Body of pancreas (tissue), 4 donors: ENCODE measurements around the gene CNGB1. TPM values are rescaled to one million over a fixed set of nuclear protein-coding genes. Genes with fewer than 3 reads are reported as not detected.

Source experiments
- ATAC-seq: fragments of 150-250 bp; one replicate; pipeline ENCODE4 v1.9.1; 2016
- DNase-seq, 4 donors: peaks; one replicate each; pipeline ENCODE4 v3.0.0-alpha.2; 2019
- H3K27ac ChIP-seq, 4 donors: fragments of 200-600 bp; sonication (generic); 1 replicate in 3 of 4; 2 replicates in 1 of 4; pipeline versions ENCODE4 v1.5.1 to v1.6.1; 2016 to 2019; ENCODE audit warnings: mild to moderate bottlenecking in 1 of 4, mixed read lengths in 1 of 4, moderate library complexity in 1 of 4
- H3K27me3 ChIP-seq, 2 donors: fragments of 200-600 bp; sonication (generic); one replicate each; pipeline ENCODE4 v1.6.0; 2016; ENCODE audit warnings: mild to moderate bottlenecking in 1 of 2
- H3K36me3 ChIP-seq, 2 donors: fragments of 200-600 bp; sonication (generic); replicated peaks in 1 of 2; 2 replicates each; pipeline ENCODE4 v1.5.1; 2016; ENCODE audit warnings: low read depth in 2 of 2; ENCODE audit not compliant: insufficient read depth in 1 of 2
- H3K4me1 ChIP-seq: fragments of 200-600 bp; sonication (generic); one replicate; pipeline ENCODE4 v1.6.0; 2016
- H3K4me3 ChIP-seq, 2 donors: fragments of 200-600 bp; sonication (generic); 1 replicate in 1 of 2; 2 replicates in 1 of 2; pipeline ENCODE4 v1.5.1; 2016 to 2019
- H3K9me3 ChIP-seq, 3 donors: fragments of 200-600 bp; sonication (generic); 1 replicate in 2 of 3; 2 replicates in 1 of 3; pipeline ENCODE4 v1.5.1; 2016
- CTCF ChIP-seq, 7 experiments: fragments of 450-650 bp in 4 of 7; fragments of 200-600 bp in 3 of 7; sonication (generic) in 3 of 7; IDR thresholded peaks; one replicate each; pipeline ENCODE4 v1.5.1; 2016 to 2019; ENCODE audit warnings: antibody characterized with exemption in 7 of 7
- POLR2A ChIP-seq, 3 donors: fragments of 450-650 bp; IDR thresholded peaks; one replicate each; pipeline ENCODE4 v1.6.1; 2016; ENCODE audit warnings: antibody characterized with exemption in 3 of 3, mild to moderate bottlenecking in 2 of 3
- WGBS, 2 donors: methylation state at CpG; one replicate each; pipeline ENCODE4 v1.1.5; 2017; 5-methylcytosine and 5-hydroxymethylcytosine counted together
- intact Hi-C: fragments of 100-400 bp; cut with DNase I; formaldehyde crosslinking; loops from one replicate; pipeline ENCODE4 v1.15.1; 2023
- total RNA-seq, 2 donors: library from RNA; depleted of rRNA; stranded (reverse); fragments of >200 nt; gene quantifications; one replicate each; pipeline ENCODE4 v1.1.0, GENCODE V29; 2016

CNGB1 gene
- total RNA-seq, 2 donors from 2014 or later: not detected

- ATAC-seq (no peak), DNase-seq (no peak)
- 71 to 79% methylated on average over 12 of the region's 12 CpGs for WGBS, 2 donors
- Histone ChIP-seq H3K4me1 (no peaks in the 10 kb centered on the region), H3K4me3 (no peak overlapping the region), H3K9me3 (no peaks in the 10 kb centered on the region), H3K27me3 (no peaks in the 10 kb centered on the region), H3K36me3 (no peaks in the 10 kb centered on the region), H3K27ac (no peak overlapping the region)
- TF ChIP-seq CTCF (IDR thresholded peaks at IDR 0.05): no peak
- no peak for TF ChIP-seq POLR2A (IDR thresholded peaks at IDR 0.05)
- intact Hi-C loops: no loop called here
Observed at GRCh38 chr16:57915811-57916488, 55.0 kb downstream of the CNGB1 start.

- ATAC-seq: no peak
- intact Hi-C loops: no loop called here
- H3K36me3 ChIP-seq: no peaks in the 10 kb centered on the region
- no peak for DNase-seq
- no peak overlapping the region for H3K27ac ChIP-seq
- TF ChIP-seq POLR2A (IDR thresholded peaks at IDR 0.05): no peak
- no peaks in the 10 kb centered on the region for H3K9me3 ChIP-seq
- WGBS, 2 donors: 65 to 75% methylated on average over 7 to 9 of the region's 9 CpGs
- no peak overlapping the region for H3K4me3 ChIP-seq
- H3K4me1 ChIP-seq: no peaks in the 10 kb centered on the region
- H3K27me3 ChIP-seq: no peaks in the 10 kb centered on the region
Observed at GRCh38 chr16:57915267-57915666, 55.7 kb downstream of the CNGB1 start.

- intact Hi-C loops: no loop called here
- no peaks in the 10 kb centered on the region for H3K27me3 ChIP-seq
- TF ChIP-seq POLR2A (IDR thresholded peaks at IDR 0.05): no peak
- TF ChIP-seq CTCF (IDR thresholded peaks at IDR 0.05): no peak
- WGBS, 2 donors: 72 to 77% methylated on average over 8 to 9 of the region's 9 CpGs
- ATAC-seq: no peak
- no peaks in the 10 kb centered on the region for H3K9me3 ChIP-seq
- no peaks in the 10 kb centered on the region for H3K4me1 ChIP-seq
- no peak for DNase-seq
- no peak overlapping the region for H3K4me3 ChIP-seq
- H3K36me3 ChIP-seq: no peaks in the 10 kb centered on the region
- no peak overlapping the region for H3K27ac ChIP-seq
Observed at GRCh38 chr16:57914244-57915173, 56.4 kb downstream of the CNGB1 start.

- ATAC-seq (no peak), DNase-seq (no peak)
- Histone ChIP-seq H3K4me1 (no peaks in the 10 kb centered on the region), H3K36me3 (no peaks in the 10 kb centered on the region), H3K4me3 (no peak overlapping the region), H3K9me3 (no peaks in the 10 kb centered on the region), H3K27ac (no peak overlapping the region), H3K27me3 (no peaks in the 10 kb centered on the region)
- WGBS, 2 donors: 70 to 73% methylated on average over 10 to 16 of the region's 16 CpGs
- intact Hi-C loops: no loop called here
- no peak for TF ChIP-seq POLR2A (IDR thresholded peaks at IDR 0.05)
Observed at GRCh38 chr16:57912529-57913260, 58.2 kb downstream of the CNGB1 start.

- TF ChIP-seq POLR2A (IDR thresholded peaks at IDR 0.05) (no peak), CTCF (IDR thresholded peaks at IDR 0.05) (no peak)
- intact Hi-C loops: no loop called here
- no peak for DNase-seq
Observed at GRCh38 chr16:57911743-57912142, 59.2 kb downstream of the CNGB1 start.

More at GRCh38 chr16:57911743-57912142, 59.2 kb downstream of the CNGB1 start:
- Histone ChIP-seq H3K4me1 (no peaks in the 10 kb centered on the region), H3K9me3 (no peaks in the 10 kb centered on the region), H3K36me3 (no peaks in the 10 kb centered on the region), H3K4me3 (no peak overlapping the region), H3K27me3 (no peaks in the 10 kb centered on the region), H3K27ac (no peak overlapping the region)
- 87% methylated on average over 9 of the region's 9 CpGs for WGBS, 2 donors
- ATAC-seq: no peak
